Fibroblast of skin of left quadriceps (primary cell): ENCODE results near the gene PLXNA4.

ENCODE experiments used
- DNase-seq, 2 experiments: peaks; one replicate each; pipeline ENCODE4 v3.0.0-alpha.2; 2013; ENCODE audit warnings: low read depth in 2 of 2

The PLXNA4 gene

DNA sequence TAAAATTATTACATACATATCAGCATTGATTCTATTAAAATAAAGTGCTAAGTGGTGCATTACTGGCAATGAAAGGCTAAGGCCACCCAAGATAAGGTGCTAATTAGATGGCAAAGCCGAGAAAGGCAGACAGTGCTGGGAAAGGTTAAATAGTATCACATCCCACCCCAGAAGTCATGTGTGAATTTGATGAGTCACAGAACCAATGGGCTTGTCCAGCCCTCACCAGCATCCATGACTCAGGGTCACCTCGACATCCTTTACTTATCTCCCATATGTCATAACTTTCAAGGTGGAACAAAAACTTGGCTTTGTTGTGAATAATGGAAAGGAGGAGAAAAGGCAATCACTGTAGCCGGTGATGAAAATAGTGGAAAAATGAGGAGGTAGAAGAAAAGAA, 459.1 kb downstream of the PLXNA4 start:
- peak in 1 of 2 experiments; percentile 6 for DNase-seq

- DNase-seq = peak; percentile 20 to 22
These were observed 459.9 kb downstream of the PLXNA4 start for GRCh38 chr7:132116369-132116768.

DNA sequence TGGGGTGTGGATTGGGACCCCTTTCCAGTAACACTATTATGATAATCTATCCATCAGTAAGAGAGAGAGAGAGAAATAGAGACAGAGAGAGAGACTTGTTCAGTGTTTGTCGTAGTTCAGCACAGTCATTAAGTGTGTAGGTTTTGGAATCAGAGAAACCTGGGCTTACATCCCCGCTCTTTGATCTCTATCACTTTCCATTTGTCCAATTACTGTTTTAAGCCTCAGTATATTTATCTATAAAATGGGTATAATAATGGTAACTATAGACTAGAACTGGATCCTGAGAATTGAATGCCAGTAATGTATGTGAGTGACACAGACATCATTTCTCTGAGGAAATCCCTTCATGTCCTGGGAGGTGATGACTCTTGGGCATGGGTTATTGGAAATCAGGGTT, 460.5 kb downstream of the PLXNA4 start:
- DNase-seq = no peak

- no peak for DNase-seq
These were observed 461.2 kb downstream of the PLXNA4 start for GRCh38 chr7:132115028-132115427.

- no peak for DNase-seq
These were observed 461.9 kb downstream of the PLXNA4 start for GRCh38 chr7:132114411-132114810.

- DNase-seq = peak; percentile 68 to 69
These were observed 462.5 kb downstream of the PLXNA4 start for GRCh38 chr7:132113536-132114371.

DNA sequence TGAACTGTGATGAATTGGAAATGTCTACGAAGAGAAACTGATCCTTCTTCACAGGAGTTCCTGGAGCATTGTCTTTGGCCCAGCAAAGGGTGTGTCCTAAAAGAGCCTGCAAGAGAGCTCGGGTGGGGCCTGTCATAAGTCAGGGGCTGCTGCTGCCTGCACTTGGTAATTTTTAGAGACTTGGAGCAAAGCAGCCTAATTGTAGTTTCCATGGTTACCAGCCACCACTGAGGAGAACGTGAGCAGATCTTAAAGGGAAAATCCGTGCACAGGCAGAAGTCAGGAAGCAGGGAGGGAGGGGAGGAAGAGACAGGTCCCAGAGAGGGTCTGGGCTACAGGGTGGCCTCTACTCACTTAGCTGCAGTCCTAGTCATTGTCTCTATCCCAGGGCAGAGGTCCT, 463.6 kb downstream of the PLXNA4 start:
- DNase-seq = no peak

DNA sequence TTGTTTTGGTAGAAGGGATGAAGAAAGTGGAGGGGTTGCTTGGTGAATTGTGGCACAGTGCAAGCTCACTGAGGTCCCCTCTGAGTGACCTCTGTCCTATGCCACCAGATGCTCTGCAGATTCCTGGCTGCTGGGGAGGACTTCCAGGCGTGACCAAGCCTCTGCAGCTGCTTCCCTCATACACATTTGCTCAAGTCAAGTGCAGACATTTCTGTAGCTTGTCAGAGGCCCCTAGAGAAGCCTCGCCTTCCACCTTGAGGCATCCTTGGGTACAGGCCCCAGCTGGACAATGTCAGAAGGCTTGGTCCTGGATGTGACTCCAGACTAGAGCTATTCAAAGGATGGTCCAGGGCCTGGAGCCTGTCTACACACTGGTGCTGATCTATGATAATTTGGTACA, 464.2 kb downstream of the PLXNA4 start:
- DNase-seq = no peak

GRCh38 chr7:132110692-132111091, 465.6 kb downstream of the PLXNA4 start:
- DNase-seq = no peak

- no peak for DNase-seq
These were observed 466.5 kb downstream of the PLXNA4 start for GRCh38 chr7:132109769-132110168.

- no peak for DNase-seq
These were observed 467.7 kb downstream of the PLXNA4 start for GRCh38 chr7:132108563-132108962.

DNA sequence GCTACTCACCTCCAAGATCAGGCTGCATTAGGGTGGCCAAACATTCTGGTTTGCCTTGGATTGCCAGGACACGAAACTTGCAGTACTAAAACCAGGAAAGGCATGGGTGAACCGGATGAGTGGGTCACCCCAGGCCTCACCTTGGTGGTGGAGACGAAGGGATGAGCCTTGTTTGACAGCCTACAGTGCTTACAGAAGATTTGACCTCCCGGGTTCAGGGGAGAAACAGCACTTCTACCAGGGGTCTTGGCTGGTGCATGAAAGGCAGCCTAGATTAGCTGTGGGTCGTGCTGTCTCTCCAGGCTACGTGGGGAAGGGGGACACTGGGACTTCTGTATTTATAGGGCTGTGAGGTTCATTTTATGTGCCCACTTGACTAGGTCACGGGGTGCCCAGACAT, 469.8 kb downstream of the PLXNA4 start:
- no peak for DNase-seq

DNA sequence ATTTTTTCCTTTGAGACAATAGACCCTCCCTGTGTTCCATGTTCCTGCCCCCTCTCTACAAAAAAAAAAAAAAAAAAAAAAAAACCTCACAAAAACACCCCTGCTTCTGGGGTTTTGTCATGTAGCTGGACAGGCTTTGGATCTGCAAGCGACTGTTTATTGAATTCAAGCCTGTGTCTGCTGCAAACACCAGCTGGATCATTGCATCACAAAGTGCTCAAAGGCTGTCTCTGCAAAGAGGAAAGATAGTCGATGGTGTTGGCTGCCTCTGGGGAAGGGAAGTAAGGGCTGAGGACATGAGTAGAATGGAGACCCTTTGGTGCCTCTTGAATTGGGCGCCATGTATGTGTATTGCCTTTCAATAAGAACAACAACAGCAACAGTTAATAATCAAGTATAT, 471.2 kb downstream of the PLXNA4 start:
- no peak for DNase-seq

DNA sequence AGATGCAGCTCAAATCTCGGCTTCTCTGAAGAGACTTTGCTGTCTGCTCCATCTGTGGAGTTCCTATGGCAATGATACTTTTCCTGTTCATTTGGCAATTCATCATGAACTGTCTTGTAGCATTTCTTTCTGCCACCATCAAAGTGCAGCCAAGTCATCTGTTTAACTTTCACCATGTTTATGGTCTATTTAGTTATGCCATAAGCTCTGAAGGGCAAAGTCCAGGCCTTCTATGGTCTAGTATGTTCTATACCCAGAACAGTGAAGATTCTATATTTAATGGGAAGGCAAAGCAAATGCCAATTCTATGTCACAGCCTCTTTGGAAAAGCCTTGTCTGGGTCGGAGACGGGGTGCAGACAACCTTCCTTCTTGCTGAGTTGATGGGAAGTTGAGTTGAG, 472.6 kb downstream of the PLXNA4 start:
- DNase-seq = no peak

DNA sequence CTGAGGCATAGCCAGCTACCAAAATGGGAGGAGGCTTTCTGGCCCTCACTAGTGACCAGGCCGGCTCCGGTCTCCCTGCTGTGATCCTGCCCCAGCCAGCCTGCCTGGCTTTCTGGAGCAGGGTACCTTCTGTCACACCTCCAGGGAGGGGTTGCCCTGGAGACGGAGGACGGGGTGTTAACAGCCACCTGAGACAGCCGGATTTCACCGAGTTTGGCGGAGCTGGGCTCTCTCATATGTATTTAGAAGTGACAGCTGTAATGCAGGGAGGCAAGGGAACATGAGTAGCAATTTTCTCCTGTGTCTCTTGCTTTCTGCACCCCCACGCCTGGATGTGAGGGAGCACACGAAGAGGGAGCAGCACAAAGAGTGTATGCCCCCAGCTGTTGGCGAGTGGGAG, 473.3 kb downstream of the PLXNA4 start:
- DNase-seq = no peak

DNA sequence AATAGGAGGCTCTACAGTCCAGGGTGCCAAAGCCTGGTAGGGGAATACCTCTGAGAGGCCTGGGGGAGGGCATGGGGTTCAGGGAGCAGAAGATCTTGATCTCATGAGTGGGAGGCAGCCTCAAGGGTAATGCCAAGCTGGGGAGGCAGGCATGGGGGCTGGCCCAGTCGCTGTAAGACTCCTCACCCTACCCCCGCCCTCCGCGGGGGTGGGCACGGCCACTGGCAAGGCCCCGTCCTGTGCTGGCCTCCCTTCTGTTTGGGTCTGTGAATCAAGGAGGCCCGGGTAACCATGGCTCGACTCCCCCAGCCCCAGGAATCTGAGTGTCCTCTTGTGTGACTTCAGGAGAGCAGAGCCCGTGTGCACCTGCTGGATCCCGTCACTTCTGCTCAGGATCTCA, 473.9 kb downstream of the PLXNA4 start:
- DNase-seq = no peak

DNA sequence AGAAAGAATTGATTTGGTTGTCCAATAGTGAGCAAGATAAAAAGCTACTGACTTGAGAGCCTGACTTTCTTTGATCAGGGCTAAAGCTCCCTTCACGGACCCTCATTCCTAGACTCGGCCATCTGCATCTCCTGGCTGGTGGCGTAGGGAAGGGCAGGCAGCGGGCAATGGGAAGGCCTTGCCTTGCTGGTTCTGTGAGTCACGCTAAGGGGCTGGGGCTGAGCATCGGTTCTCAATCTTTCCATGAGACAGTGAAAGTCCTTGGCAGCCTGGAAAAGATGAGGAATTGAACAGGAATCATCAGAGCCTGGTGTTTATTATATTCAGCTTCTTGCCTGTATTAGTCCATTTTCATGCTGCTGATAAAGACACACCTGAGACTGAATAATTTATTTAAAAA, 475.3 kb downstream of the PLXNA4 start:
- no peak for DNase-seq

DNA sequence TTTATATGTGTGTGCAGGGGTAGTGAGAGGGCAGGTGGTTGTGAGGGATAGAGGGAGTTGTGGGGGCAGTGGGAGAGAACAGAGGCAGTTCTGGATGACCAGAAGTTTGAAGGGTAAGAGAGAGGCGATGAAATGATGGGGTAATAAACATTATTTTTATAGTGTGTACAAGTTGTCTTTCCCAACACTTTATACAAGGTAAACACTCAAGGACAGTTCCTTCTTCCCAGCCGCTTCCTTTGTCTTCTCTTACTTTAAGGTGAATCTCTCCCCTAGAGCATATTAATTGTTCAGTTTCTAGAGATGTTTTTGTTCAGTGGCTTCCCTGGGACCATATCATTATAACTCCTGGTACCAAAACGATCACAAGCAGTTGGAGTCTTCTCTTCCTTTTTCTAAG, 475.8 kb downstream of the PLXNA4 start:
- no peak for DNase-seq

DNA sequence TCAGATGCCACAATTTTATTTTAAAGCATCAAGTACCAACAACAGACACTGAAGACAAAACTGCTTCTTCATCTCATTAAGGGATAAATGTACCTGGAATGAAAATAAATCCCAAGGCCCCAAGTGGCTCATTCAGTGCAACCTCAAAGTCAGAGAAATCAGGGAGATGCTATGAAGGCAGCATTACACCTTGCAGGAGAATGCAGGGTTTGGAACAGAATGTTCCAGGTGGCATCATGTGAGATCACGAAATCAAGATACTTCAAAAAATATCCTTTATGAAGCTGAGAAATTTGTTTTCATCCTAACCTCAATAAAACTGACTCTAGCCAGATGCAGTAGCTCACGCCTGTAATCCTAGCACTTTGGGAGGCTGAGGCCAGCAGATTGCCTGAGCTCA, 477.1 kb downstream of the PLXNA4 start:
- DNase-seq = no peak

GRCh38 chr7:132098327-132098726, 477.9 kb downstream of the PLXNA4 start:
- DNase-seq = no peak

DNA sequence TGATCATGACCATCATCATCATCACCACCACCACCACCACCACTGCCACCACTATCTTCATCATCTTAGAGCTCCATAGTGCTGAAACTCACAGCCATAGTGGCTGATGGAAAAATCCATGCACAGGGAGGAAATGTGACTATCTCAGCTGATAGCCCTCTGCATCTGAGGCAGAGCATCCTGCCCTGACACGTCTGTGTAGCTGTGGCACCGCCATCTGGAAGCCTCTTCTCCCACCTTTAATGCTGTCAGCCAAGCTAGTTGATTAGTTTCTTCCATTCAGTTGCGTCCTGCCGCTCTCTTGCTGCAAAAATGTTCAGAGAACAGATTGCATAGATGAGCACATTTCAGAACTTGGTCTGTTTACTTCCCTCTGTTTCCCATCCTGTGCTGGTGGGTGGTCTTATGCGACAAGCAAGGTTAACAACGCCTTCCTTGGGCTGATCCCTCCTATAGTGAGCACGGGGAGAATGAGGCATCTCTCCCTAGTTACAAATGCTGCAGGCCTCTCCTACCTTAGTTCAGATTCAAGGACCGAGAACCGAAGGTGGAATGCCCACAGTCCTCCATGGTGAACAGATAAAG, 478.6 kb downstream of the PLXNA4 start:
- no peak for DNase-seq

- no peak for DNase-seq
These were observed 481.0 kb downstream of the PLXNA4 start for GRCh38 chr7:132095111-132095765.

- DNase-seq = no peak
These were observed 484.2 kb downstream of the PLXNA4 start for GRCh38 chr7:132092106-132092505.
